Sigmoid colon (tissue), 4 donors: ENCODE results near the gene FBXO27.

Source experiments
- EP300 ChIP-seq, 4 donors: sonication (generic); formaldehyde crosslinking; IDR thresholded peaks; one replicate each; pipeline ENCODE4 v1.6.1; 2017; ENCODE audit warnings: antibody characterized with exemption in 4 of 4
- POLR2A ChIP-seq, 2 donors: fragments of 450-650 bp; IDR thresholded peaks; one replicate each; pipeline ENCODE4 v1.6.1; 2016; ENCODE audit warnings: antibody characterized with exemption in 2 of 2, mild to moderate bottlenecking in 2 of 2, moderate library complexity in 2 of 2
- POLR2AphosphoS5 ChIP-seq, 4 donors: sonication (generic); formaldehyde crosslinking; IDR thresholded peaks; one replicate each; pipeline ENCODE4 v1.6.1; 2017; ENCODE audit warnings: antibody characterized with exemption in 4 of 4
- TF ChIP-seq, protein P1 (sequence below), 4 experiments: fragments of 450-650 bp in 3 of 4; fragments of 200-600 bp in 1 of 4; IDR thresholded peaks; one replicate each; pipeline ENCODE4 v1.5.1; 2016 to 2019; ENCODE audit warnings: antibody characterized with exemption in 4 of 4, mild to moderate bottlenecking in 3 of 4, moderate library complexity in 2 of 4

DNA sequence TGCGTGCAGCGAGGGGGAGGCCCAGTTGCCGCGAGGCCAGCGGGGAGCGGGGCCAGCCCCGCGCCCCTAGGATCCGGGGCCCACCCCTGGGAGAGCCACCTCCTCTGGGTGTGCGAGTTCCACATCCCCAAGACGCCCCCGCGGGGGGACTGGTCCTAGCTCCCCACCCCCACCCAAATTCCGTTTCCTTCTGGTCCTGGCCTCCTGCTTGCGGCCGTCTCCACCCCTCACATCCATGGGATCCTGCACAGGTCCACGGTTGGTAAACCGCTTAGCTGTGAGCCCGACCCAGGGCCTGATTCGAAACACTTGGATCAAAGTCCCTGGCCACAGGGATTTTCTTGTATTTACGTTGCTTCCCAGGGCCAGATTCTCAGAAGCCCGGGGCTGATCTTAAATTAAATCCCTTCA lies 56.5 kb downstream of the FBXO27 start:
- TF ChIP-seq, protein P1, sequence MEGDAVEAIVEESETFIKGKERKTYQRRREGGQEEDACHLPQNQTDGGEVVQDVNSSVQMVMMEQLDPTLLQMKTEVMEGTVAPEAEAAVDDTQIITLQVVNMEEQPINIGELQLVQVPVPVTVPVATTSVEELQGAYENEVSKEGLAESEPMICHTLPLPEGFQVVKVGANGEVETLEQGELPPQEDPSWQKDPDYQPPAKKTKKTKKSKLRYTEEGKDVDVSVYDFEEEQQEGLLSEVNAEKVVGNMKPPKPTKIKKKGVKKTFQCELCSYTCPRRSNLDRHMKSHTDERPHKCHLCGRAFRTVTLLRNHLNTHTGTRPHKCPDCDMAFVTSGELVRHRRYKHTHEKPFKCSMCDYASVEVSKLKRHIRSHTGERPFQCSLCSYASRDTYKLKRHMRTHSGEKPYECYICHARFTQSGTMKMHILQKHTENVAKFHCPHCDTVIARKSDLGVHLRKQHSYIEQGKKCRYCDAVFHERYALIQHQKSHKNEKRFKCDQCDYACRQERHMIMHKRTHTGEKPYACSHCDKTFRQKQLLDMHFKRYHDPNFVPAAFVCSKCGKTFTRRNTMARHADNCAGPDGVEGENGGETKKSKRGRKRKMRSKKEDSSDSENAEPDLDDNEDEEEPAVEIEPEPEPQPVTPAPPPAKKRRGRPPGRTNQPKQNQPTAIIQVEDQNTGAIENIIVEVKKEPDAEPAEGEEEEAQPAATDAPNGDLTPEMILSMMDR (IDR thresholded peaks at IDR 0.05): no peak
- TF ChIP-seq POLR2A (IDR thresholded peaks at IDR 0.05) (no peak), POLR2AphosphoS5 (IDR thresholded peaks at IDR 0.05) (no peak), EP300 (IDR thresholded peaks at IDR 0.05) (no peak)
